GM20431 (cell line): ENCODE measurements around the gene TRMU.

ENCODE experiments used
- in situ Hi-C: fragments of 300-500 bp; cut with MseI, MboI; formaldehyde crosslinking; loops from one replicate; pipeline ENCODE4 v1.15.0; 2020; ENCODE audit warnings: low sequenced_read_pairs; ENCODE audit not compliant: unreplicated experiment

Gene TRMU

GRCh38 chr22:46366801-46367706, 31.5 kb downstream of the TRMU start:
- in situ Hi-C loops, result no loop called here

- in situ Hi-C loops, result no loop called here
These were observed 32.2 kb downstream of the TRMU start for GRCh38 chr22:46367707-46368191.

GRCh38 chr22:46368422-46368821, 32.9 kb downstream of the TRMU start:
- in situ Hi-C loops, result no loop called here

- in situ Hi-C loops, result no loop called here
These were observed 33.6 kb downstream of the TRMU start for GRCh38 chr22:46368871-46369715.

GRCh38 chr22:46369716-46370583, 34.4 kb downstream of the TRMU start:
- in situ Hi-C loops, result no loop called here

GRCh38 chr22:46370584-46371291, 35.2 kb downstream of the TRMU start:
- in situ Hi-C loops, result no loop called here

- in situ Hi-C loops, result no loop called here
These were observed 36.2 kb downstream of the TRMU start for GRCh38 chr22:46371623-46372226.

- in situ Hi-C loops, result no loop called here
These were observed 37.2 kb downstream of the TRMU start for GRCh38 chr22:46372686-46373085.

- in situ Hi-C loops, result no loop called here
These were observed 37.6 kb downstream of the TRMU start for GRCh38 chr22:46373159-46373558.

GRCh38 chr22:46373921-46374662, 38.6 kb downstream of the TRMU start:
- in situ Hi-C loops, result no loop called here

- in situ Hi-C loops, result no loop called here
These were observed 39.4 kb downstream of the TRMU start for GRCh38 chr22:46374663-46375474.

- in situ Hi-C loops, result no loop called here
These were observed 40.6 kb downstream of the TRMU start for GRCh38 chr22:46376111-46376510.

- in situ Hi-C loops, result no loop called here
These were observed 41.5 kb downstream of the TRMU start for GRCh38 chr22:46376908-46377524.

GRCh38 chr22:46377525-46378425, 42.3 kb downstream of the TRMU start:
- in situ Hi-C loops, result no loop called here

GRCh38 chr22:46378426-46379065, 43.0 kb downstream of the TRMU start:
- in situ Hi-C loops, result no loop called here
